ENCODE results near the gene SUSD1. TPM values are rescaled to one million over a fixed set of nuclear protein-coding genes. Genes with fewer than 3 reads are reported as not detected.
"Not testable (repeated sequence)": the region's sequence is repeated elsewhere in the genome, so short reads cannot be mapped to it uniquely, and the experiment has no call there.

The SUSD1 gene
- total RNA-seq, 3 donors from 2014 or later, result 6.4 to 17.3 (median 13.1) TPM

- Histone ChIP-seq H3K36me3 (no peaks in the 10 kb centered on the region), H3K9me3 (no peaks in the 10 kb centered on the region), H3K4me1 (peaks cover 0 to 7% of the 10 kb centered on the region in 2 donors), H3K4me3 (no peak overlapping the region), H3K27me3 (no peaks in the 10 kb centered on the region), H3K27ac (peak overlapping the region in 1 of 2 donors; percentile 43)
- DNase-seq (ENCODE audit: low spot score in 2 of 2), result no peak
- intact Hi-C loops (cut with DNase I; ENCODE audit: low total_unique reads), result no loop called here
- TF ChIP-seq POLR2AphosphoS5 (IDR thresholded peaks at IDR 0.05) (no peak), POLR2A (IDR thresholded peaks at IDR 0.05) (no peak), CTCF (IDR thresholded peaks at IDR 0.05) (no peak)
These were observed 96.7 kb downstream of the SUSD1 start for GRCh38 chr9:112078432-112078831.

- Histone ChIP-seq H3K27me3 (no peaks in the 10 kb centered on the region), H3K4me1 (peaks cover 0 to 7% of the 10 kb centered on the region in 2 donors), H3K27ac (peak overlapping the region in 1 of 2 donors; percentile 60), H3K36me3 (no peaks in the 10 kb centered on the region), H3K9me3 (no peaks in the 10 kb centered on the region), H3K4me3 (no peak overlapping the region)
- TF ChIP-seq CTCF (IDR thresholded peaks at IDR 0.05), result no peak
- TF ChIP-seq POLR2AphosphoS5 (IDR thresholded peaks at IDR 0.05), result no peak
- TF ChIP-seq POLR2A (IDR thresholded peaks at IDR 0.05), result no peak
- DNase-seq (ENCODE audit: low spot score in 2 of 2), result no peak
- intact Hi-C loops (cut with DNase I; ENCODE audit: low total_unique reads), result no loop called here
These were observed 98.3 kb downstream of the SUSD1 start for GRCh38 chr9:112076814-112077213.

- TF ChIP-seq CTCF (IDR thresholded peaks at IDR 0.05) (peak in 1 of 3 donors; percentile 4), POLR2A (IDR thresholded peaks at IDR 0.05) (no peak), POLR2AphosphoS5 (IDR thresholded peaks at IDR 0.05) (no peak)
- H3K4me1 ChIP-seq, result peaks cover 0 to 7% of the 10 kb centered on the region in 2 donors
- no peaks in the 10 kb centered on the region for H3K27me3 ChIP-seq
- H3K9me3 ChIP-seq, result no peaks in the 10 kb centered on the region
- no peaks in the 10 kb centered on the region for H3K36me3 ChIP-seq
- DNase-seq (ENCODE audit: low spot score in 2 of 2), result no peak
- intact Hi-C loops (cut with DNase I; ENCODE audit: low total_unique reads), result no loop called here
- H3K4me3 ChIP-seq, result no peak overlapping the region
- peak overlapping the region in 1 of 2 donors; percentile 88 for H3K27ac ChIP-seq
These were observed 100.1 kb downstream of the SUSD1 start for GRCh38 chr9:112075009-112075378.

GRCh38 chr9:112074250-112075008 is 100.7 kb downstream of the SUSD1 start:
- Histone ChIP-seq H3K4me3 (peak overlapping the region in 1 of 3 donors; percentile 18), H3K27me3 (no peaks in the 10 kb centered on the region), H3K9me3 (no peaks in the 10 kb centered on the region), H3K27ac (peak overlapping the region; percentile 55 to 91), H3K36me3 (no peaks in the 10 kb centered on the region), H3K4me1 (peaks cover 0 to 7% of the 10 kb centered on the region in 2 donors)
- DNase-seq (ENCODE audit: low spot score in 2 of 2), result peak in 1 of 2 donors; percentile 51
- intact Hi-C loops (cut with DNase I; ENCODE audit: low total_unique reads), result no loop called here
- peak in 2 of 3 donors; percentile 26 to 39 for TF ChIP-seq POLR2AphosphoS5 (IDR thresholded peaks at IDR 0.05)
- peak; percentile 76 to 96 (median 91) for TF ChIP-seq CTCF (IDR thresholded peaks at IDR 0.05)
- TF ChIP-seq POLR2A (IDR thresholded peaks at IDR 0.05), result no peak

- H3K9me3 ChIP-seq; H3K36me3 ChIP-seq; H3K27me3 ChIP-seq; DNase-seq (ENCODE audit: low spot score in 2 of 2); H3K4me1 ChIP-seq; intact Hi-C loops (cut with DNase I; ENCODE audit: low total_unique reads): not testable (repeated sequence)
- Histone ChIP-seq H3K27ac (peak overlapping the region; percentile 55 to 91), H3K4me3 (peak overlapping the region in 1 of 3 donors; percentile 18)
These were observed 101.4 kb downstream of the SUSD1 start for GRCh38 chr9:112073639-112074173.
